HG03521 (cell line): ENCODE data around the gene METTL25.

Source experiments
- ATAC-seq: cut with Tn5 transposase; IDR thresholded peaks from one replicate; pipeline ENCODE4 v1.9.1; 2021; ENCODE audit warnings: mild to moderate bottlenecking, moderate library complexity; ENCODE audit not compliant: unreplicated experiment

The METTL25 gene

GRCh38 chr12:82522285-82522684 is 164.0 kb downstream of the METTL25 start:
- ATAC-seq, result no peak

GRCh38 chr12:82522762-82523161 is 164.4 kb downstream of the METTL25 start:
- ATAC-seq, result no peak

- no peak for ATAC-seq
Measured at GRCh38 chr12:82523996-82524395, 165.7 kb downstream of the METTL25 start.

- ATAC-seq, result no peak
Measured at GRCh38 chr12:82524641-82525040, 166.3 kb downstream of the METTL25 start.

GRCh38 chr12:82525616-82526015 is 167.3 kb downstream of the METTL25 start:
- ATAC-seq, result no peak

- ATAC-seq, result peak; percentile 50
Measured at GRCh38 chr12:82527165-82527780, 168.9 kb downstream of the METTL25 start.
